ENCODE data around the gene MDGA2. TPM values are rescaled to one million over a fixed set of nuclear protein-coding genes. Genes with fewer than 3 reads are reported as not detected.

MDGA2 gene
- total RNA-seq, 2 experiments from 2014 or later = not detected

- Histone ChIP-seq H3K4me3 (ENCODE audit: low read length) (no peak overlapping the region), H3K27ac (ENCODE audit: low read depth in 1 of 2, low read length in 2 of 2) (no peak overlapping the region), H3K9me3 (ENCODE audit: control insufficient read depth in 1 of 2, insufficient read depth in 1 of 2, low read length in 2 of 2) (peaks cover 0 to 14% of the 10 kb centered on the region in 2 experiments), H3K27me3 (ENCODE audit: control insufficient read depth in 1 of 2, insufficient read depth in 2 of 2, low read length in 2 of 2) (no peaks in the 10 kb centered on the region), H3K4me1 (ENCODE audit: insufficient read depth, low read length) (no peaks in the 10 kb centered on the region), H3K36me3 (ENCODE audit: insufficient read depth, low read length) (no peaks in the 10 kb centered on the region)
- CTCF ChIA-PET = no interaction called here
- TF ChIP-seq CTCF (IDR thresholded peaks at IDR 0.05) = no peak
- Mint-ChIP-seq H3K27ac (no peak overlapping the region), H3K4me1 (ENCODE audit: low read depth) (no peaks in the 10 kb centered on the region), H3K27me3 (no peaks in the 10 kb centered on the region), H3K4me3 (no peak overlapping the region), H3K36me3 (ENCODE audit: low read depth) (no peaks in the 10 kb centered on the region), H3K9me3 (no peaks in the 10 kb centered on the region)
- DNase-seq (no peak), ATAC-seq (ENCODE audit: poor library complexity) (no peak)
- POLR2A ChIA-PET = no interaction called here
- intact Hi-C loops (cut with DNase I, micrococcal nuclease) = no loop called here
Observed at GRCh38 chr14:47665337-47666134, 9.9 kb downstream of the MDGA2 start.

- ATAC-seq (ENCODE audit: poor library complexity) = no peak
- DNase-seq = no peak
- no peak for TF ChIP-seq CTCF (IDR thresholded peaks at IDR 0.05)
- H3K9me3 ChIP-seq (ENCODE audit: control insufficient read depth in 1 of 2, insufficient read depth in 1 of 2, low read length in 2 of 2) = peaks cover 0 to 14% of the 10 kb centered on the region in 2 experiments
- Mint-ChIP-seq H3K27ac (no peak overlapping the region), H3K9me3 (peaks cover 2% of the 10 kb centered on the region), H3K36me3 (ENCODE audit: low read depth) (no peaks in the 10 kb centered on the region), H3K27me3 (no peaks in the 10 kb centered on the region), H3K4me1 (ENCODE audit: low read depth) (no peaks in the 10 kb centered on the region), H3K4me3 (no peak overlapping the region)
- H3K27ac ChIP-seq (ENCODE audit: low read depth in 1 of 2, low read length in 2 of 2) = no peak overlapping the region
- CTCF ChIA-PET = no interaction called here
- H3K36me3 ChIP-seq (ENCODE audit: insufficient read depth, low read length) = no peaks in the 10 kb centered on the region
- no peak overlapping the region for H3K4me3 ChIP-seq (ENCODE audit: low read length)
- POLR2A ChIA-PET = no interaction called here
- no peaks in the 10 kb centered on the region for H3K4me1 ChIP-seq (ENCODE audit: insufficient read depth, low read length)
- intact Hi-C loops (cut with DNase I, micrococcal nuclease) = no loop called here
- no peaks in the 10 kb centered on the region for H3K27me3 ChIP-seq (ENCODE audit: control insufficient read depth in 1 of 2, insufficient read depth in 2 of 2, low read length in 2 of 2)
Observed at GRCh38 chr14:47662466-47662865, 12.9 kb downstream of the MDGA2 start.

- H3K4me3 ChIP-seq (ENCODE audit: low read length) = no peak overlapping the region
- H3K9me3 ChIP-seq (ENCODE audit: control insufficient read depth in 1 of 2, insufficient read depth in 1 of 2, low read length in 2 of 2) = peaks cover 0 to 1% of the 10 kb centered on the region in 2 experiments
- H3K4me1 ChIP-seq (ENCODE audit: insufficient read depth, low read length) = no peaks in the 10 kb centered on the region
- H3K36me3 ChIP-seq (ENCODE audit: insufficient read depth, low read length) = no peaks in the 10 kb centered on the region
- no peak for TF ChIP-seq CTCF (IDR thresholded peaks at IDR 0.05)
- peaks cover 2% of the 10 kb centered on the region for H3K9me3 Mint-ChIP-seq
- H3K36me3 Mint-ChIP-seq (ENCODE audit: low read depth) = no peaks in the 10 kb centered on the region
- ATAC-seq (ENCODE audit: poor library complexity) (no peak), DNase-seq (no peak)
- ChIA-PET POLR2A (no interaction called here), CTCF (no interaction called here)
- H3K27me3 ChIP-seq (ENCODE audit: control insufficient read depth in 1 of 2, insufficient read depth in 2 of 2, low read length in 2 of 2) = no peaks in the 10 kb centered on the region
- no peak overlapping the region for H3K27ac Mint-ChIP-seq
- intact Hi-C loops (cut with DNase I, micrococcal nuclease) = no loop called here
- no peaks in the 10 kb centered on the region for H3K27me3 Mint-ChIP-seq
- H3K4me1 Mint-ChIP-seq (ENCODE audit: low read depth) = no peaks in the 10 kb centered on the region
- no peak overlapping the region for H3K27ac ChIP-seq (ENCODE audit: low read depth in 1 of 2, low read length in 2 of 2)
- H3K4me3 Mint-ChIP-seq = no peak overlapping the region
Observed at GRCh38 chr14:47660158-47660557, 15.2 kb downstream of the MDGA2 start.

Data from CD4-positive, alpha-beta T cell (primary cell).